IPS-15b (cell line): ENCODE data around the gene ADAT2.
"Not testable (repeated sequence)": the region's sequence is repeated elsewhere in the genome, so short reads cannot be mapped to it uniquely, and the experiment has no call there.

Source experiments
- H3K27me3 ChIP-seq: one replicate; pipeline ENCODE4 v1.6.1; 2013; ENCODE audit warnings: low read length; ENCODE audit not compliant: control insufficient read depth, insufficient read depth
- H3K36me3 ChIP-seq: one replicate; pipeline ENCODE4 v1.6.1; 2013; ENCODE audit warnings: low read length; ENCODE audit not compliant: control insufficient read depth, insufficient read depth
- H3K4me1 ChIP-seq: one replicate; pipeline ENCODE4 v1.6.1; 2013; ENCODE audit warnings: mild to moderate bottlenecking, low read length; ENCODE audit not compliant: control insufficient read depth, insufficient read depth
- H3K4me3 ChIP-seq: one replicate; pipeline ENCODE4 v1.5.1; 2013; ENCODE audit warnings: low read depth, low read length
- H3K9ac ChIP-seq: one replicate; pipeline ENCODE4 v1.6.1; 2013; ENCODE audit warnings: low read depth, mild to moderate bottlenecking, low read length
- H3K9me3 ChIP-seq: one replicate; pipeline ENCODE4 v1.6.1; 2013; ENCODE audit warnings: mild to moderate bottlenecking, low read length; ENCODE audit not compliant: control insufficient read depth, insufficient read depth

Gene ADAT2

GRCh38 chr6:143450453-143451371, at the start of gene ADAT2, which contains the start of gene PEX3:
Gene ADAT2, minus strand, starts transcription at chr6:143450695. Its CDS starts 37 bp downstream, at chr6:143450658.
Gene PEX3, plus strand, starts transcription at chr6:143450805. Its CDS starts 238 bp downstream, at chr6:143451043.
- Histone ChIP-seq H3K36me3 (no peaks in the 10 kb centered on the region), H3K4me3 (peak within 1 kb of the TSS; percentile 92), H3K9ac (peak within 1 kb of the TSS; percentile 82), H3K27me3 (no peaks in the 10 kb centered on the region), H3K9me3 (no peaks in the 10 kb centered on the region), H3K4me1 (no peaks in the 10 kb centered on the region)

- Histone ChIP-seq H3K4me1 (no peaks in the 10 kb centered on the region), H3K9ac (no peak overlapping the region), H3K36me3 (no peaks in the 10 kb centered on the region), H3K9me3 (no peaks in the 10 kb centered on the region), H3K4me3 (no peak overlapping the region), H3K27me3 (no peaks in the 10 kb centered on the region)
Observed at GRCh38 chr6:143498428-143498827, 47.9 kb upstream of the ADAT2 start.

- H3K9ac ChIP-seq: no peak overlapping the region
- no peaks in the 10 kb centered on the region for H3K4me1 ChIP-seq
- H3K36me3 ChIP-seq: no peaks in the 10 kb centered on the region
- H3K4me3 ChIP-seq: no peak overlapping the region
- no peaks in the 10 kb centered on the region for H3K27me3 ChIP-seq
- H3K9me3 ChIP-seq: no peaks in the 10 kb centered on the region
Observed at GRCh38 chr6:143496974-143497373, 46.5 kb upstream of the ADAT2 start.

GRCh38 chr6:143490775-143491174, 40.3 kb upstream of the ADAT2 start:
- H3K4me3 ChIP-seq: no peak overlapping the region
- no peaks in the 10 kb centered on the region for H3K27me3 ChIP-seq
- no peak overlapping the region for H3K9ac ChIP-seq
- no peaks in the 10 kb centered on the region for H3K4me1 ChIP-seq
- H3K36me3 ChIP-seq: no peaks in the 10 kb centered on the region
- H3K9me3 ChIP-seq: no peaks in the 10 kb centered on the region

- H3K4me1 ChIP-seq: no peaks in the 10 kb centered on the region
Observed at GRCh38 chr6:143490244-143490643, 39.7 kb upstream of the ADAT2 start.

GRCh38 chr6:143486752-143487151, 36.3 kb upstream of the ADAT2 start:
- Histone ChIP-seq H3K27me3 (no peaks in the 10 kb centered on the region), H3K9ac (no peak overlapping the region), H3K36me3 (no peaks in the 10 kb centered on the region), H3K9me3 (no peaks in the 10 kb centered on the region), H3K4me1 (no peaks in the 10 kb centered on the region), H3K4me3 (no peak overlapping the region)

More at GRCh38 chr6:143490244-143490643, 39.7 kb upstream of the ADAT2 start:
- H3K36me3 ChIP-seq: no peaks in the 10 kb centered on the region
- H3K9ac ChIP-seq: no peak overlapping the region
- no peaks in the 10 kb centered on the region for H3K27me3 ChIP-seq
- H3K4me3 ChIP-seq: no peak overlapping the region
- no peaks in the 10 kb centered on the region for H3K9me3 ChIP-seq

GRCh38 chr6:143485967-143486366, 35.5 kb upstream of the ADAT2 start:
- Histone ChIP-seq H3K9me3 (no peaks in the 10 kb centered on the region), H3K4me1 (no peaks in the 10 kb centered on the region), H3K36me3 (no peaks in the 10 kb centered on the region), H3K27me3 (no peaks in the 10 kb centered on the region), H3K9ac (no peak overlapping the region), H3K4me3 (no peak overlapping the region)

- no peak overlapping the region for H3K4me3 ChIP-seq
- no peak overlapping the region for H3K9ac ChIP-seq
- H3K9me3 ChIP-seq: no peaks in the 10 kb centered on the region
- no peaks in the 10 kb centered on the region for H3K4me1 ChIP-seq
- no peaks in the 10 kb centered on the region for H3K36me3 ChIP-seq
- no peaks in the 10 kb centered on the region for H3K27me3 ChIP-seq
Observed at GRCh38 chr6:143482593-143482992, 32.1 kb upstream of the ADAT2 start.

- H3K9me3 ChIP-seq: no peaks in the 10 kb centered on the region
- H3K4me3 ChIP-seq: no peak overlapping the region
- no peak overlapping the region for H3K9ac ChIP-seq
- H3K36me3 ChIP-seq: no peaks in the 10 kb centered on the region
- H3K4me1 ChIP-seq: no peaks in the 10 kb centered on the region
- H3K27me3 ChIP-seq: no peaks in the 10 kb centered on the region
Observed at GRCh38 chr6:143478479-143479062, 28.1 kb upstream of the ADAT2 start.

- no peaks in the 10 kb centered on the region for H3K9me3 ChIP-seq
- no peaks in the 10 kb centered on the region for H3K36me3 ChIP-seq
- H3K9ac ChIP-seq: no peak overlapping the region
- H3K4me1 ChIP-seq: no peaks in the 10 kb centered on the region
- H3K4me3 ChIP-seq: no peak overlapping the region
- no peaks in the 10 kb centered on the region for H3K27me3 ChIP-seq
Observed at GRCh38 chr6:143476545-143476944, 26.1 kb upstream of the ADAT2 start.

GRCh38 chr6:143471822-143472221, 21.3 kb upstream of the ADAT2 start:
- Histone ChIP-seq H3K4me1 (no peaks in the 10 kb centered on the region), H3K4me3 (no peak overlapping the region), H3K9ac (no peak overlapping the region), H3K36me3 (no peaks in the 10 kb centered on the region), H3K9me3 (no peaks in the 10 kb centered on the region), H3K27me3 (no peaks in the 10 kb centered on the region)

GRCh38 chr6:143468823-143469222, 18.3 kb upstream of the ADAT2 start:
- H3K9me3 ChIP-seq, H3K4me1 ChIP-seq, H3K27me3 ChIP-seq, H3K36me3 ChIP-seq, H3K9ac ChIP-seq, H3K4me3 ChIP-seq: not testable (repeated sequence)
